ENCODE data around the gene CHID1.

Gene CHID1

DNA sequence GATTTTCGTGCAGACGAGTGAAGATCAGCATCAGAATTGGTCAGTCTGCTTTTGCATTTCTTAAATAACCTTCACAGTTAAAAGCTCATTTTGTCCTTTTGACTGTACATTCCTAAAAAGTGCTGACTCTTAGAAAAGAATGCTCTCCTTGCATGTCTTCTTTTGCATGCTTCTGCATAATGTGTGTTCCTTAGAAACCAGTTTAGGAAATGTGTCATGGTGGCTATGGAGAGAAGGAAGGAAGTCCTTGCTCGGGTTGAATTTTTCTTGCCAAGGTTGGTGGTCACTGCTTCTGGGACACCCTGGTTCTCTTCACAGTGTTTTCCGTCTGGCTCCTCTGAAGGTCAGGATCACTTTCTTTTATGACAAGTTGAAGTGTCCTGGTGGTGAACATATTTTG is 21.8 kb upstream of the CHID1 start:
- DNase-seq, result no peak

DNA sequence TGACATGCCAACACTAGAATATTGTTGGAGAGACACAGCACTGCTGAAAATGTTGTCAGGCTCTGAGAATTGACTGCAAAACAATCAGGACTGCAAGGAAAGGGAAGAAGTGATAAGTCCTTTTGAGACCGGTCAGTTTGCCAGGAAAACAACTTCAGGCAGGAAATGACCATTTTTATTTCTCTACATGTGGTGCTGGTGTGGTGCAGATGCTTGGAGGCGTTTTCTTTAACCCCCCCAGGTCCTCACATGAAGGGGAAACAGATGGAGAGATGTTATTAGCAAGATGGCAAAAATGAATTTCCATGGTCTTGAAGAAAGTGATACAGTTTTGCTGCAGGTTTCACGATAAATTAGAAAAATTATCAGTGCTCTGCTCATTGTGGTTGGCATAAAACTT is 20.8 kb upstream of the CHID1 start:
- DNase-seq, result no peak

DNA sequence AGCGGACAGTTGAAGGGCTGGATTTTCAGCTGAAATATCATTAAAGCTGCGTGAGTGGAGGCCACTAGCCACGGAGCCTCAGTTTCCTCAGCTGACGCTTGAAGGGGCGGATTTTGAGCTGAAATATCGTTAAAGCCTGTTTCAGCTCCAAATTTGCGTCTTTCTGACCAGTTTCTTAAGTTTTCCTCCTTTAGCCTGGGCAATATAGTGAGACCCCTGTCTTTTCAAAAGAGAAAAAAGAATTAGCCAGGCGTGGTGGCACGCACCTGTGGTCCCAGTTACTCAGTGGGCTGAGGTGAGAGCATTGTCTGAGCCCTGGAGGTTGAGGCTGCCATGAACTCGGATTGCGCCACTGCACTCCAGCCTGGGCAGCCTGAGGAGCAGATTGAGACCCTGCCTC is 18.8 kb upstream of the CHID1 start:
- DNase-seq, result no peak

DNA sequence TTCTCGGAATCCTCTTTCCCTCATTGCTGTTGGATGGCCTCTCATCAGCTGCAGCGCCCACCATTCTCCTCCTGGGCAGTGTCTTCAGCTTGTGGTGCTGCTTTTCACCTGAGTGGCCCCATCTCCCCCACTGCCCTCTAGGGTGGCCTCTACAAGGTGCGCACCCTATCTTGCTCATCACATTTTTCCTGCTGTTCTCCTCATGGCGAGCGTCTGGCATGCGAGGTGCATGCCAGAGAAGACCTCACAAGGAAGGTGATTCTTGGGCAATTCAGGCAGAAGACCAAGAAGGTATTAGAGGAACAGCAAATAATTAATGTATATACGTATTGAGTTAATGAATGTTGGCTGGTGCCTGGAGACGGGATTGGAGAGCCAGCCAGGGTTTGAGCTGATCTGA is 18.2 kb upstream of the CHID1 start:
- no peak for DNase-seq

DNA sequence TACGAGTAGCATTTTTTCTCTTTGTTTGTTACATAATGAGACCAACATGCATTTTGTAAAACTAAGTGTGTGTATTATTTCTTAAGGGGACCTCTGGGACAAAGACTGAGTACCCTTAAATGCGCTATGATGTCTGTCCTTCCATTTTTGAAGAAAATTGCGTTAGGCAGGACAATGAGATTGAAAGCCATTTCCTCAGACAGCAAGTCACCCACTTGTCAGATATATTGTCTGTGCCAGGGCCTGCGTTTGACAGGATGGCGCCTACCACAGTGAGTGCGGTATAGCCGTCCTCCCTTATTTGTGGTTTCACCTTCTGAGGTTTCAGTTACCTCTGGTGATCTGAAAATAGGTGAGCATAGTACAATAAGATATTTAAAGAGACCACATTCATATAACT is 17.3 kb upstream of the CHID1 start:
- no peak for DNase-seq

DNA sequence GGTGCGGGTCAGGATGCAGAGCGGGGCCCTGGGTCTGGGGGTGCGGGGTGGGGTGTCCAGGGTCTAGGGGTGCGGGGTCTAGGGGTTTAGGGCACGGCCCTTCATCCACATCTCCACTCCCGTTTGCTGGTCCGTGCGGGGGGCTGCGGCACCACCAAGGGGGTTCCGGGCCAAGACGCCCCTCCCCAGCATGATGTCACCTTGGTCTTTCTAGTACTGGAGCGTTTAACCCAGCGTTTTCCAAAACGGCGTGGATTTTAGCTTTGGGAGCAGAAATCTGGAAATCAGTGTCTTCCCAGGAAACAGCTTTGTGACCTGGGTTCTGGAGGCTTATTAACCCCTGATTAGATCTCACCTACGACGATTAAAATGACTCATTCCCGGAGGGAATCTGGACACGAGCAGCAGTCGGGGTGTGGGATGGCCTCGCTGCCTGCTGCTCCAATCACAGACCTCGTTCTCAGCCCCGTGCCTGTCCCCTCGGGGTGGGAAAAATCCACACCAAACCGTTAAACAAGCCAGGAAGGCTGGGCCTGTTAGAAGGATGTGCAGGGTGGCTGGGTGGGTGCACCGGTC is 15.8 kb upstream of the CHID1 start:
- DNase-seq, result no peak

DNA sequence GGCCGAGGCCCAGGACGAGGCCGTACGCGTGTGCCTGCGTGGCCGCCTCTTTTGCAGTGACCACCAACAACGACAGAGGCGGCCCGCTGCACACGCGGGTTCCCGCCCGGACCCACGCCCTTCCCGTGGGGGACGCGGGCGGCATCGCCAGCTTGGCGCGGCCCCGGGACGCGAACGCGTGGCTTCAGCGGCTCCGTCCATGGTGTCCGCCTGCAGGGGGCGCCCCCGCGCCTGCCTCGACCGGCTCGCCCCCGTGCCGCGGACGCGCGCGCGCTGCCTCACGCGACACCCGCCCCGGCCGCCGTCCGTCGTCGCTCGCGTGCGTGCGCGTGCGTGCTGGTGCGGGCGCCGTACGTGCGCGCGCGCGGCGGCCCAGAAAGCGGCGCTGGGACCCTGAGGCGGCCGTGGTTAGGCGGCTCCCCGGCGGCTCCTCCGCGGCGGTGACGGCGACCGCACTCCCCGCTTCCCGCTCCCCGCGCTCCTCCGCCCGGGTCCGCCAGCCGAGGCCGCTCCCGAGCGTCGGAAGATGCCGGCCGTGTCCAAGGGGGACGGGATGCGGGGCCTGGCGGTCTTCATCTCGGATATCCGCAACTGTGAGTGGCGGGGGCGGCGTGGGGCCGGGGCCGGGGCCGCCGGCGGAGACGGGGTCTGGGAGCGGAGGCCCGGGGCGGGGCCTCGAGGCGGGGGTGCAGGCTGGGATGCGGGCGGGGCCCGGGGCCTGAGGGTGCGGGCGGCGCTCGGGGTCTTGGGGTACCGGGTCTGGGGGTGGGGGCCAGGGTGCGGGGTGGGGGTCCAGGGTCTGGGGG is 15.1 kb upstream of the CHID1 start, which contains the start of gene AP2A2:
Gene AP2A2, plus strand, starts transcription at position 375 of the 806 bp plus-strand sequence. Its CDS starts 152 bp downstream, at position 527.
- peak; percentile 93 for DNase-seq

DNA sequence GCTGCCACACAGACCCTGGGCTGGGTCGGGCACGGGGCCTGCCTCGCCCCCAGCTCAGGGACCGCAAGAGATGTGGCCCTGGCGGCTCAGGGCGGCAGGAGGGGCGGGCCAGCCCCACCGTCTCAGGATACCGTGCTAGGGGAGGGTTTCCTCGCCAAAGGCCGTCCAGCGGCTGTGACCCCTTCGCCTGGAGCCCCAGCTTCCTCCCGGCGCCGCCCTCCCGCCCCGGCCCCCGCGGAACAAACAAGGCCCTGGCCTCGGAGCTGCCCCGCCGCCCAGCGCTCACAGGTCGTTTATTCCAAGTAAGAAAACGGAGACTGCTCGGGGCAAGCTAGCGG is 14.5 kb upstream of the CHID1 start:
- DNase-seq, result no peak

DNA sequence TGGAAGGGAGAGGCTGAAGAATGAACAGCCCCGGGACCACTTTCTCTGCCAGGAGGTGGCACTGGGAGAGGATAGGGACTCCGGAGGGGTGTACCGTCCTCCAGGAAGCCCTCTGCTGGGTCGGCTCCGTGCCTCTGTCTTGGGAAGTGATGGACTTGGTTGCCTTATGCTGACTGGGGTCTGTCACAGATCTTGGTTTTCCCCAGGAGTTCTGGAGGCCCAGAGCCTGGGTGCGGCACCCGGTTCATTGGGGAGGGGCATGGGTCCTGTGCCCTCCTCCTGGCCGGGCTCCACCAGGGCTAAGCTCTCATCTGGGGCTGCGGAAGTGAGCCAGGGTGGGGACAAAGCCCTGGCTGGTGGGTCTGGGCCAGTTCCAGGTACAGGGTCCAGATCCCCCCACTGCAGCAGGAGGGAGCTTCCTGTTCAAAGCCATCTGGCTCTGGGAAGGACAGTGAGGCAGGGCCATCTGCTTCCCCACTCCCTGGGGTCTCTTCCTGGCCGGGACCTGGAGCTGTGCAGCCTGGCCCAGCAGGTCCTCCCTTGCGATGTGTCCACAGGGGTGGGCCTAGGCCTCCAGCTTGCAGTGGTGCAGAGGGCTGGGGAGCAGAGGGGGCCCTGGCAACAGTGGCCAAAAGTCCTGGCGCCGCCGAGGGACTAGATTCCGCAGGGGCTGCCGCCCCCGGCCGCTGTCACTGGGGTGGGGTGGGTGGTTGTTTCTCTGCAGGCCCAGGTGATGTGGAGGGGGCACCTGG is 14.0 kb upstream of the CHID1 start:
- no peak for DNase-seq

DNA sequence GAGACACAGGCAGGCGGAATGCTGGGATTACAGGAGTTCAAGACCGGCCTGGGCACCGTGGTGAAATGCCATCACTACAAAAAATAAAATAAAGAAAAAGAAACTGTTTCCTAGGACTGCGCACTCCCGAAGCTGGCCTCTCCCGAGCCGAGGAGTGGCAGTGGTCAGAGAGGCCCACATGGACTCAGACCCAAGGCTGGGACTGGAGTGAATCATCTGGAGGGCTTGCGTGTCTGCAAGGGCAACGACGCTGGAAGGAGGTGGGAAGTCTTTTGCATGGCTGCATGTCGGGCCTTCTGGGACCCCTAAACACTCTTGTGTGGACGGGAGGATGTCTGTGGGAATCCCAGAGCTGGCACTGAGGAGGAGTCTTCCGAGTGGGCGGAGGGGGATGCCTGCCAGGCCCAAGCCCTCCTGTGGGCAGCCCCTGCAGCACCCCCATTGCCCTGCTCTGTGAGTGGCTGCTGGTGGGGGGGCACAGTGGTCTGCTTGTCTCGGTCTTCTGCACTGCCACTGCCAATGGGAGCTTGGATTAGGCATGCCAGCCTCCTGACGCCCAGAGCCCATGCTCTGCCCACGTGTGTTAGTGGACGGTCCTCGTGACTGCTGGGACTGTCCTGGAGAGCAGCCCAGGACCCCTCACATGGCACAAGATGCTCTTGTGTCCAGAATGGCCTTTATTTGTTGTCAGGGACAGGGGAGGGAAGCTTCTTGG is 13.2 kb upstream of the CHID1 start:
- no peak for DNase-seq

DNA sequence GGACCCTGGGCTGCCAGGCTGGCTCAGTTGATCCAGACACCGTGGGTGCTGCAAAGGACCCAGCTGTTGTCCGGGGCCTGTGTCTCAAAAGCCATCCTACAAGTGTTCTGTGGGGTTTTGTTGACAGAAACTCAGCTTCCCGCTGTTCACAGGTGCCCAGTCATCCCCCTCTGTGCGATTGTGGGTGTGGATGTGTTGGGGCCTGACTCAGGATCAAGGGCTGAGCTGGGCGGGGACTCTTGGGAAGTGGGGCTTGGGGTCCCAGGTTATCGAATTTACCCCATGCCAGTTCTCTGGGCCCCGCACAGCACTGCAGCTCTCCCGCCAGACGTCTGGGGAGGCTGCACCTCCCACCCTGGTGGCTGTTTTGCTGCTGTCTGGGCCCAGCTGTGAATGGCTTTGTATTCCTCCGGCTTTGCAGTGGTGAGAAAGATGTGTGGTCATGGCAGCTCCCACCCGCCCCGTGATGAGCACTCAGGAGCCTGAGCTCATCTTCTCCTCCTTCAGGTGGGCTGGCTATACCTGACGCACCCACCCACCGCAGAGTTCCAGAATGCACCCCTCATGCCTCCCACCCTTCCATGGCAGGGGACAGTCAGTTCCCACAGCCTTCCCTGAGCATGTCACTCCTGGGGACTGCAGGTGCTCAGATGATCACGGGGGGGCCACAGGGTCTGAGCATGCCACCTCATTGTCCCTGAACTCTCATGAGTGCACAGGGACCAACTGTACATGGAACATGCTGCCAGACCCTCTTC is 11.5 kb upstream of the CHID1 start:
- DNase-seq, result no peak

DNA sequence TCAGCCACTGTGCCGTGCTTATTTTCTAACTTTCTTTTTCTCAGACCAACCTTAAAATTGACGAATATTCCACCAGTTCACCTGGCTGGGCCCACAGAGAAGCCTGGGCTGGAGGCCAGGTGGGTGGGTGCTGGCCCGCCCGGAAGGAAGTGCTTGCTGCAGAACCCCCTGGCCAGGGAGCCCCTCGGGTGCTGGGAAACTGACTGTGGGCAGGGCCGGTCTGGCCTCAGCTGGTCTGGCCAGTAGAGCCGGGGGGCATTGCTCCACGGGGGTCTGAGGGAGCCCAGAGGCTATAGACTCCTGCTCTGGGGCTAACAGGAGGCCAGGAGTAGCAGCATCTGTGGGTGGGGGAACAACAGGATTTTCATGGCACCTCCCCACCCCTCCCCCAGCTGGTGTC is 6.8 kb upstream of the CHID1 start:
- no peak for DNase-seq

DNA sequence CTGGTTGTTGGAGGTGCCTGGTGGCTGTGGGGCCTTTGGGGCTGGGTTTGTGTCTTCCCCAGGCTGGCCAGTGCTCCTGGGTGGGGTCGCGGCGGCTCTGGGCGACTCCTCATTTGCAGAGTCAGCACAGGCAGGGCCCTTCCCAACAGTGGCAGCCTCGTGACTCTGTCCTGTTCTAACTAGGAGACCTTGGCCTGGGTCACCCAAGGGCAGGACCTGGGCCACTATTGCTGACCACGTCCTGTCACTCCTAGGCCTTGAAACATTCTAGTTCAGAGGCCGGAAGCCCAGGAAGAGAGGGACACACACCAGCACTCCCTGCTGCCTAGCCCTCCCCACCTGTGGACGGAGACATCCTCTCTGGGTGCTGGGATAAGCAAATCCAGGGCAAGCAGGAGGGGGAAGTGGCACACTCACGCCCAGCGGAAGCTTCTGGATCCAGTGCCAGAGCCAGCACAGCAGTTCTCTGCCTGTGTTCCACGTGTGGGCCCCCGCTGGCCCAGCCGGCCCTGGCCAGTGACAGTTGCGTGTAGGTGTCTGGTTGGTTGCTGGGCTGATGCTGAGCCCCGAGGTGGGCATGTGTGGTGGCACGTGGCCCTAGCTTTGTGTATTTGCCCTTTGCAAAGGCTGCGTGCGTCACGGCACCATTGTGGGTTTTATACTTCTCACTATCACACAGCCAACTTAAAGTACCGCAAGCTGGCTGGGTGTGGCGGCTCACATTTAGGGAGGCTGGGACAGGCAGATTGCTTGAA is 4.3 kb upstream of the CHID1 start:
- DNase-seq, result no peak

DNA sequence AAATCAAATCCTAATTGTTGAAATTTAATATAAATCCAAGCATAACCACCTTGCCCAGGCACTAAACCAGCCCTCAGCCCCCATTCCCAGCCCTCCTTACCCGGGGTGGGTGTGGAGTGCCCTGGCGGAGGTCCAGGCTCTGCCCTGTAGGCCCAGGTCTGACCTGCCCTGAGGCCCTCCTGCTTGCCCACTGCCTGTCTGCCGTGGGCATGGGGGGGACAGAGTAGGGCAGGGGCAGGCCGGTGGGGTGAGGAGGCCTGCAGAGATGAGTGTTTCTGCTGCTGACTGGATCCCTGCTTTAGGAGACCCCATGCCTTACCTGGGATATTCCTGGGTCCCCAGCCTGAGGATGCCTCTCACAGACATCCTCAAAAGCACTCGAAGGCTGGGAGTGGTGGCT is 3.6 kb upstream of the CHID1 start:
- DNase-seq, result no peak

DNA sequence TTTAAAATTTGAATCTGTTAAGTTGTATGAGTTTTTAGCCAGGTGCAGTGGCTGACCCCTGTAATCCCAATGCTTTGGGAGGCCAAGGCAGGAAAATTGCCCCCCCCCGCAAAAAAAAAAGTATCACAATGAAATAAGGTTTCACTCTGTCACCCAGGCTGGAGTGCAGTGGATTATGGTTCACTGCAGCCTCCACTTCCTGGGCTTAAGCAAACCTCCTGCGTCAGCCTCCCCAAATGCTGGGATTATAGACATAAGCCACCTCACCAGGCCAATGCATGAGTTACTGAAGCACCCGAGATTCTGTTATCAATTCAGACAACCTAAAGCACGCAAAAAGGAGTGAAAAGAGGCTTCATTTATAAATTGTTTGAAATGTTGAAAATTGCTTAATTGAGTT is 2.4 kb upstream of the CHID1 start:
- no peak for DNase-seq

DNA sequence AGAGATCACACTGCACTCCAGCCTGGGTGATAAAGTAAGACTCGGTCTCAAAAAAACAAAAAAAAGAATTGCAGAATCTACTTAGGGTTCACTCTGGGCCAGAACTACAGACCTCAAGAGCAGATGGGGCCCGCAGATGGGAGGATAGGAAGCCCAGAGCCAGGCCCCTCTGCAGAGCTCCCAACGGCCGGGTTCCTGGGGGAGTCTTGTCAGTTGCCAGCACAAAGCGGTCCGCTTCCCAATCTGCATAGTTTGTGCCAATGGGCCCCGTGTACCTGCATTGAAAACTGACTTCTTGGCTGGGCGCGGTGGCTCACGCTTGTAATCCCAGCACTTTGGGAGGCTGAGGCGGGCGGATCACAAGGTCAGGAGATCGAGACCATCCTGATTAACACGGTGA is 1.7 kb upstream of the CHID1 start:
- no peak for DNase-seq

DNA sequence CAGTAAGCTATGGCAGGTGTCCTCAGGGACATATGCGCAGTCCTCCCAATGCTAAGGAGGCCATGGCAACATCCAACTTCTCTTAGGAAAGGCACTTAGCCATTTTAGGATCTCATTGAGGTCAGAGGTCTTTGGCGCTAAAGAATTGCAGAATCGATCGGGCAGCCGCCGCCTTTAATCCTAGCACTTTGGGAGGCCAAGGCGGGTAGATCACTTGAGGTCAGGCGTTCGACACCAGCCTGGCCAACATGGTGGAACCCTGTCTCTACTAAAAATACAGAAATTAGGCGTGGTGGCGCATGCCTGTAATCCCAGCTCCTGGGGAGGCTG is 1.2 kb upstream of the CHID1 start:
- DNase-seq, result no peak

DNA sequence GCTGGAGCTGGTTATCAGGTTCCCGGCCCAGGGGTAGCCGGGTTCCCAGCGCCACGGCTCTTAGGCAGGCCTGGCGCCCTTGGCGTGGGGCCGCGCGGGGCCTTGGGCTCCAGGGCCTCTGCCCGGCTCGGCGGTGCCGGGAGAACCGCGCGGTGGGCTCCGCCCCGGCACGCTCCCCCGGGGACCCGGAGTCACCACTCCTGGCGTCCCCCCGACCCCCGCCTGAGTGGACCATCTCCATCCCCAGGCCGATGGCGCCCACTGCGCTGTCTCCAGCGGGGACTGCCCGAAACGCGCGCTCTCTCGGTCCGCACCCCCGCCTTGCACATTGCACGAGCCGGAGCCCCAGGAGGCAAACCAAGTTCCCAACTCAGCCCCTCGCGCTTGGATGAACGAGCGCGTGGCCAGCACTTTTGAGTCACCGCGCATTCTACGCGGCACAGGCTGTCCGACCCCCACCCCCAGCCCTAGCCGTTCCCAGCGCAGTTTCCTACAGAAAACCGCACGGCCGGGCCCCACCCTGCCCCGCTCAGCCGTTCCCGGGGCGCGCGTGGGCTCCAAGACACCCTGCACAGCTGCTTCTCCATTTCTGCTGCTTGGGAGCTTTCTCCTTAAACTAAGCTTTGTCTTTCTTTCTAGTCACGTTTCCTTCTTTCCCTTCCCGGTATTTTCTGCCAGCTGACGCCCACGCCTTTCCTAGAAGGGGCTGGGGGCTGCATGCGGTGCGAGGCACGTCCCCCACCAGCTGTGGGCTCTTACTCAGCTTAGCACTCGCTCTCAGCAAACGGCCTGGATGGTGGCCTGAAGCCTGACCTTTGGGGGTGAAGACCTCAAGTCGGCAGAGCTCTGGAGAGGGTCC is 650 bp upstream of the CHID1 start:
- DNase-seq, result peak; percentile 18

DNA sequence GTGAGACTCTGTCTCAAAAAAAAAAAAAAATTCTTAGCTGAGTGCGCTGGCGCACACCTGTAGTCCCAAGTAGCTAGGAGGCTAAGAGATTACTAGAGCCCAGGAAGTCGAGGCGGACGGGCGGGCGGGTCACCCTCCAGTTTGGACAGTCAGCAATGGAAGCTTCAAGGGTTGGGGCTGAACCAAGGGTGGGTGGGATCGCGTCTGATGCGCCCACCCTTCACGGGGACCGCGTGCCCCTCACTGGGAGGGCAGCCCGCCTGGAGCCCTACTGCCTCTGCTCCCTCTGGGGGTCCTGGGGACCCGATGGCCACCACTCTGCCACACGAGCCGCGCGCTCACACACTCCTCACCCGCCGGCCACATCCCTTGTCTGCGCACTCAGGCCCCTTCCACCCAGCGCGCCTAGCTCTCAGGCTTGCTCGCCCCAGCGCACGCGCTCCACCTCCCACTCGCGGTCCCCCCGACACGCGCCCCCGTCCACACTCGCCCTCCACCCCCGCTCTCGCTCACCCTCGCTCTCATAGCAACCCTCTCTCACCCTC is 494 bp downstream of the CHID1 start:
- DNase-seq, result no peak

DNA sequence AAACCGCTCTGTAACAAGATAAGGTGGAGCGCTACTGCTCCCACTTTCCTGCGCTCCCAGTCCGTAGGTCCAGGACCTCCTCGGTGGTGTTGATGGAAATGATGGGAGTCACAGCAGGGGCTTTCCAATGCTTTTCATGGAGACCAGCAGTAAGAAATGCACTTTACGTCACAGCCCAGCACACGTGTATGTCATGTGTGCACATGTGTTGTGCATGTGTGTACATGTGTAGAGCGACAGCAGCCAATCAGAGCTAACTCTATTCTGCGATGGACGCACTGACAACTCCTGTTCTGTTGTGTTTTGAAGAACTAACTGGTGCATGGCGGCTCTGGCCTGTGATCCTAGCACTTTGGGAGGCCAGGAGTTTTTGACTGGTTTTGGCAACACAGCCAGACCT is 1.2 kb downstream of the CHID1 start:
- no peak for DNase-seq

DNA sequence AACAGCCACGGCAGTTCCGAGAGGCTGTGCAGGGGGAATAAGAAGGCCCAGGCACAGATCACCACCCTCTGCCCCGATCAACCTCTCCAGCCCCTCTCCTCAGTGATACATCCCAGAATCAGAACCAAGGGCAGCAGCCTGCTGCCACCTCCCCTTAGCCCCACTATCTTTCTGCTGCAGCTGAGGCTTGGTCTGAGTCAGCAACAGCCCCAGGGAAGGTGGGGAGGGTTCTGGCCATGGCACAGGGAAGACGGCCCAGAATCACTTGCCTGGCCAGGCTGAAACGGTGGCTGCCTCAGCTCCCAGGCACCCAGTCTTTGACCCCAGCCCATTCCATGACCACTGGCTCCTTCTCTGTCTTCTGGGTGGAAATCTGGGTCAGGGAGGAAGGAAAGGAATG is 2.3 kb downstream of the CHID1 start:
- no peak for DNase-seq

Data from NCI-H1048 (cell line).